Ammon's horn (tissue), 1 donor: ENCODE data around the gene LRRC23.
"Not testable (repeated sequence)": the region's sequence is repeated elsewhere in the genome, so short reads cannot be mapped to it uniquely, and the experiment has no call there.

Experiments
- DNase-seq: peaks from one replicate; pipeline ENCODE4 v3.0.0-alpha.2; 2016; ENCODE audit warnings: low spot score

LRRC23 gene

GRCh38 chr12:6872073-6873048 lies 32.3 kb upstream of the LRRC23 start:
- DNase-seq = peak; percentile 92

- peak; percentile 95 for DNase-seq
Measured at GRCh38 chr12:6873094-6874014, 31.3 kb upstream of the LRRC23 start, which contains the start of gene SPSB2. SPSB2 (minus strand) TSS chr12:6873303; CDS start chr12:6872901, 402 bp downstream.

GRCh38 chr12:6874015-6874368 lies 30.6 kb upstream of the LRRC23 start:
- DNase-seq = not testable (repeated sequence)

GRCh38 chr12:6879824-6880223 lies 24.8 kb upstream of the LRRC23 start:
- DNase-seq = not testable (repeated sequence)

DNA sequence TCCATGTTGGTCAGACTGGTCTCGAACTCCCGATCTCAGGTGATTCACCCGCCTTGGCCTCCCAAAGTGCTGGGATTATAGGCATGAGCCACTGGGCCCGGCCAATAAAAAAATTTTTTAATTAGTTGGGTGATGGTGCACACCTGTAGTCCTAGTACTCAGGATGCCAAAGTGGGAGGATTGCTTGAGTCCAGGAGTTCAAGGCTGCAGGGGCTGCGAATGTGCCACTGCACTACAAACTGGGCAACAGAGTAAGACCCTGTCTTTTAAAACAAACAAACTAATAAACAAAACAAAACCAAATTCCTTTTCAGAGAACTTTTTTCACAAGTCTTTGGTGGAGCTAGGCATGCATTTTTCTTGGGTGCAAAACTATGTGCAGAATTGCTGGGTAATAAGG lies 21.4 kb upstream of the LRRC23 start:
- DNase-seq = no peak

- DNase-seq = no peak
Measured at GRCh38 chr12:6883683-6884082, 20.9 kb upstream of the LRRC23 start.

DNA sequence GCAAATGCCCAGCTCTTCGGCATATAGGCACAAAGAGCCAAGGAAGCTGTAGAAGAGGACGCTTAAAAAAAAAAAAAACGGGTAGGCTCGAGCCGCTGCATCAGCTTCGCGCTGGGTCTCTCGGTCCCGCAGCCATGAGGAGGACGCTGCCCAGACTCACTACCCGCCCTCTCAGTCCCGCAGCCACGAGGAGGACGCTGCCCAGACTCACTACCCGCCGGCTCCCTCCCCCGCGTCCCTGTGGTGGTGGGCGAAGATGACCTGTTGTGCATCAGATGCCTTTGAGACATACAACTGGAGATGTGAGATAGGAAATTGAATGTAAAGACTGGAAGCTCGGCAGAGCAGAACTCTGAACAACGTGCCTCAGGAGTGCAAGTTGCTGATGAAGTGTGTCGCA lies 20.1 kb upstream of the LRRC23 start:
- DNase-seq = no peak

DNA sequence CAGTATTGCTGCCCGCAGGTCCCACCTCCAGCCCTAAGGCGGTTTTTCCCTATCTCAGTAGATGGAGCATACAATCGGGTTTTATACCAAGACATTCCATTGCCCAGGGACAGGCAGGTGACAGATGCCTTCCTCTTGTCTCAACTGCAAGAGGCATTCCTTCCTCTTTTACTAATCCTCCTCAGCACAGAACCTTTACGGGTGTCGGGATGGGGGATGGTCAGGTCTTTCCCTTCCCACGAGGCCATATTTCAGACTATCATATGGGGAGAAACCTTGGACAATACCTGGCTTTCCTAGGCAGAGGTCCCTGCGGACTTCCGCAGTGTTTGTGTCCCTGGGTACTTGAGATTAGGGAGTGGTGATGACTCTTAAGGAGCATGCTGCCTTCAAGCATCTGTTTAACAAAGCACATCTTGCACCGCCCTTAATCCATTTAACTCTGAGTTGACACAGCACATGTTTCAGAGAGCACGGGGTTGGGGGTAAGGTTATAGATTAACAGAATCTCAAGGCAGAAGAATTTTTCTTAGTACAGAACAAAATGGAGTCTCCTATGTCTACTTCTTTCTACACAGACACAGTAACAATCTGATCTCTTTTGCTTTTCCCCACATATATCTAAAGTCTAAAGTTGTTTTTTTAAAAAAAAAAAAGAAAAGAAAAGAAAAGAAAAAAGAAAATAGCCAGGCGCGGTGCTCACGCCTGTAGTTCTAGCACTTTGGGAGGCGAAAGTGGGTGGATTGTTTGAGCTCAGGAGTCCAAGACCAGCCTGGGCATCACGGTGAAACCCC lies 18.2 kb upstream of the LRRC23 start:
- not testable (repeated sequence) for DNase-seq

GRCh38 chr12:6887460-6887859 lies 17.2 kb upstream of the LRRC23 start:
- DNase-seq = no peak

GRCh38 chr12:6888360-6888759 lies 16.3 kb upstream of the LRRC23 start:
- DNase-seq = no peak

DNA sequence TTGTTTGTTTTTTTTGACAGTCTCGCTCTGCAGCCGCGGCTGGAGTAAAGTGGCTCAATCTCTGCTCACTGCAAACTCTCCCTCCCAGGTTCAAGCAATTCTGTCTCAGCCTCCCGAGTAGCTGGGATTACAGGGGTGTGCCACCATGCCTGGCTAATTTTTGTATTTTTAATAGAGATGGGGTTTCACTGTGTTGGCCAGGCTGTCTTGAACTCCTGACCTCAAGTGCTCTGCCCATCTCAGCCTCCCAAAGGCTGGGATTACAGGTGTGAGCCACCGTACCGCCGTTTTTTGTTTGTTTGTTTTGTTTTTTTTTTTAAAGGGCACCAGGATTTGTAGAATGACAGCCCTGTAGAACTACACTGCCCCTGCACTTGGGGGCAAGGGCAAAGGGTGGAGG lies 15.8 kb upstream of the LRRC23 start:
- not testable (repeated sequence) for DNase-seq

DNA sequence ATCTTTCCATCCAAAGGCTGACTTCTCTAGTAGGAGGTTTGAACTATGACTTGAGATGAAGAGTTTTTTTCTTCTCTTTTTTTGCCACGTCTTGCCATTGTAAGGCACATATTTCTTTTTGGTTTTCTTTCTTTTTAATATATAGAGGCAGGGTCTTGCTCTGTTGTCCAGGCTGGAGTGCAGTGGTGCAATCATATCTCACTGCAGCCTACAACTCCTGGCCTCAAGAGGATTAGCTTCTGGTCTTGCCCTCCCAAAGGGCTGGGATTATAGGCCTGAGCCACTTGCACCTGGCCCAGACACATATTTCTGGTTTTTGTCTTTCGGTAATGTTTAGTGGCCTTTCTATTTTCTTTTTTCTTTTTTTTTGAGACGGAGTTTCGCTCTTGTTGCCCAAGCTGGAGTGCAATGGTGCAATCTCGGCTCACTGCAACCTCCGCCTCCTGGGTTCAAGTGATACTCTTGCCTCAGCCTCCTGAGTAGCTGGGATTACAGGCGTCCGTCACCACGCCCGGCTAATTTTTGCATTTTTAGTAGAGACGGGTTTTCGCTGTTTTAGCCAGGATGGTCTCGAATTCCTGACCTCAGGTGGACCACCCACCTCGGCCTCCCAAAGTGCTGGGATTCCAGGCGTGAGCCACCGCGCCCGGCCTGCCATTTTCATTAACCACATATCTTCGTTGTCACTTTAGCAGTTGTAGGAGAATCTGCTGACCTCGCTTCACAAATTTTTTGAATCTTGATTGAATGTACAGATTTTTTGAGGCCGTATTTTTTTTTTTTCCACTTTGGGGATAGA lies 14.6 kb upstream of the LRRC23 start:
- DNase-seq = not testable (repeated sequence)

- DNase-seq = peak; percentile 98
Measured at GRCh38 chr12:6890789-6891645, 13.6 kb upstream of the LRRC23 start.

- DNase-seq = no peak
Measured at GRCh38 chr12:6891646-6892001, 13.0 kb upstream of the LRRC23 start.

GRCh38 chr12:6892683-6893082 lies 11.9 kb upstream of the LRRC23 start:
- not testable (repeated sequence) for DNase-seq

GRCh38 chr12:6894321-6894720 lies 10.3 kb upstream of the LRRC23 start:
- DNase-seq = no peak

- DNase-seq = no peak
Measured at GRCh38 chr12:6896846-6897435, 7.7 kb upstream of the LRRC23 start.

GRCh38 chr12:6899427-6899826 lies 5.2 kb upstream of the LRRC23 start:
- DNase-seq = no peak

GRCh38 chr12:6899837-6900519 lies 4.6 kb upstream of the LRRC23 start:
- DNase-seq = peak; percentile 89
